ENCODE data around the gene SKAP2. TPM values are rescaled to one million over a fixed set of nuclear protein-coding genes. Genes with fewer than 3 reads are reported as not detected.

The SKAP2 gene
- total RNA-seq, 1 experiment from 2014 or later = 30.7 TPM

- H3K27ac ChIP-seq (ENCODE audit: low read depth, low read length) = no peak overlapping the region
- no peak for DNase-seq (ENCODE audit: low read depth, low spot score)
- H2AFZ ChIP-seq (ENCODE audit: low read depth, low read length, poor library complexity, severe bottlenecking) = no peak overlapping the region
- no peak for TF ChIP-seq ZBTB33 (IDR thresholded peaks at IDR 0.05; ENCODE audit: extremely low read depth, insufficient replicate concordance, low read length)
- TF ChIP-seq ZNF274 (IDR thresholded peaks at IDR 0.05; ENCODE audit: low read depth, low read length) = no peak
- no peak for TF ChIP-seq CEBPB (IDR thresholded peaks at IDR 0.05; ENCODE audit: low read depth)
- no peak for TF ChIP-seq ELF1 (IDR thresholded peaks at IDR 0.05; ENCODE audit: borderline replicate concordance, low read depth)
- TF ChIP-seq RAD21 (IDR thresholded peaks at IDR 0.05; ENCODE audit: low read depth) = no peak
- no peak for TF ChIP-seq YY1 (IDR thresholded peaks at IDR 0.05; ENCODE audit: extremely low read depth, insufficient replicate concordance, low read depth, low read length)
- no peak for TF ChIP-seq JUND (IDR thresholded peaks at IDR 0.05)
- no peak for TF ChIP-seq SRF (IDR thresholded peaks at IDR 0.05; ENCODE audit: low read depth)
- no peak for TF ChIP-seq POLR2A (IDR thresholded peaks at IDR 0.05; ENCODE audit: borderline replicate concordance, extremely low read depth, insufficient read depth, insufficient read length)
- no peak for TF ChIP-seq POLR2AphosphoS5 (IDR thresholded peaks at IDR 0.05; ENCODE audit: low read depth, low read length)
- TF ChIP-seq TCF7L2 (IDR thresholded peaks at IDR 0.05; ENCODE audit: borderline replicate concordance, extremely low read depth, insufficient read depth, insufficient read length) = no peak
- TF ChIP-seq CTCF (IDR thresholded peaks at IDR 0.05 in 2 of 3, conservative IDR thresholded peaks at IDR 0.05 in 1 of 3; ENCODE audit: borderline replicate concordance in 1 of 3, insufficient read depth in 1 of 3, low read depth in 2 of 3, low read length in 2 of 3) = no peak
- TF ChIP-seq SP1 (IDR thresholded peaks at IDR 0.05; ENCODE audit: low read depth) = no peak
- TF ChIP-seq CBX3 (IDR thresholded peaks at IDR 0.05; ENCODE audit: low read depth) = no peak
- TF ChIP-seq EZH2phosphoT487 (IDR thresholded peaks at IDR 0.05; ENCODE audit: borderline replicate concordance) = no peak
- no peak for TF ChIP-seq ZFX (IDR thresholded peaks at IDR 0.05)
- TF ChIP-seq EZH2 (IDR thresholded peaks at IDR 0.05) = no peak
- no peak for TF ChIP-seq REST (IDR thresholded peaks at IDR 0.05; ENCODE audit: low read depth)
- TF ChIP-seq MAX (IDR thresholded peaks at IDR 0.05) = no peak
- H3K27me3 ChIP-seq (ENCODE audit: insufficient read depth, low read length) = no peaks in the 10 kb centered on the region
- no peak overlapping the region for H3K4me2 ChIP-seq (ENCODE audit: low read length)
- H3K9me3 ChIP-seq (ENCODE audit: control insufficient read depth in 1 of 2, insufficient read depth in 1 of 2, low read depth in 1 of 2, low read length in 2 of 2) = no peaks in the 10 kb centered on the region
- no peak overlapping the region for H3K4me3 ChIP-seq (replicated peaks in 1 of 2; ENCODE audit: low read depth in 1 of 2, low read length in 2 of 2)
- no peaks in the 10 kb centered on the region for H3K79me2 ChIP-seq (ENCODE audit: insufficient read depth, low read length)
- H4K20me1 ChIP-seq (ENCODE audit: insufficient read depth) = no peaks in the 10 kb centered on the region
- POLR2A ChIA-PET = no interaction called here
- no peaks in the 10 kb centered on the region for H3K9me2 ChIP-seq (ENCODE audit: insufficient read depth)
- H3K9ac ChIP-seq (ENCODE audit: low read length) = no peak overlapping the region
- H3K36me3 ChIP-seq (ENCODE audit: control insufficient read depth in 1 of 2, insufficient read depth in 2 of 2, low read length in 2 of 2) = no peaks in the 10 kb centered on the region
- CTCF ChIA-PET = no interaction called here
- intact Hi-C loops (cut with micrococcal nuclease) = no loop called here
- RAD21 ChIA-PET (ENCODE audit: low non-redundant PET in 1 of 2, low total read pairs in 2 of 2, uncharacterized antibody in 2 of 2, unreplicated experiment in 2 of 2) = no interaction called here
- ATAC-seq = no peak
- no peaks in the 10 kb centered on the region for H3K4me1 ChIP-seq (ENCODE audit: control insufficient read depth in 1 of 2, insufficient read depth in 2 of 2, low read length in 2 of 2)
- BruUV-seq (replicated peaks) = no TSS peak
Measured at GRCh38 chr7:26729150-26729775, 135.1 kb downstream of the SKAP2 start.
